Stimulated activated CD4-positive, alpha-beta T cell treated with anti-CD3 and anti-CD28 coated beads, Interleukin-2, amount 100 ng/mL, for 24 hours (primary cell): ENCODE results near the gene MED27.
A peak's percentile ranks its signal among the peaks of the same experiment; 100 is the strongest.

Source experiments
- DNase-seq, 2 donors: peaks; one replicate each; pipeline ENCODE4 v3.0.0-alpha.2; 2020

The MED27 gene

DNA sequence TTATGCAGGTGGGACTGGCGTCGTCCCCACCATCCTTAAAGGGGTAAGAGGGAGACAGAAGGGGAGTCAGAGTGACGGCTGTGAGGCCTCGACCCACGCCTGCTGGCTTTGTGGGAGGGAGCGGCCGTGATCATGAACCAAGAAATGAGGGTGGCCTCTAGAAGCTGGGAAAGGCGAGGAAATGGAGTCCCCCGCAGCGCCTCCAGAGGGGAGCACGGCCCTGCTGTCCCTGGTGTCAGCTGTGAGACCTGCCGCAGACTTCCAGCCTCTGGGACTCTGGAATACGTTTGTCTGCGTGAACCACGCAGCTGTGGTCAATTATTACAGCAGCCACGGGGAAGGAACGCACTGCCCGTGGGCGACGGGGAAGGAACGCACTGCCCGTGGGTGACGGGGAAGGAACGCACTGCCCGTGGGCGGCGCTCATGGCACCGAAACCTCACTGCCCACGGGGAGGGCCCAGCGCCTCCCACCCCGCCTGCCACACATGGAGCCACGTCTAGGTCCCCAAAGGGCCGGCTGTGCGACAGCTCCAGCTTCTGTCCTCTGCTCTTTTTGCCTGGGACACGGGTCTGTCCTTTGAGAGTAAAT, 231.0 kb downstream of the MED27 start:
- DNase-seq = no peak

GRCh38 chr9:131847665-131848354, 231.9 kb downstream of the MED27 start:
- no peak for DNase-seq

DNA sequence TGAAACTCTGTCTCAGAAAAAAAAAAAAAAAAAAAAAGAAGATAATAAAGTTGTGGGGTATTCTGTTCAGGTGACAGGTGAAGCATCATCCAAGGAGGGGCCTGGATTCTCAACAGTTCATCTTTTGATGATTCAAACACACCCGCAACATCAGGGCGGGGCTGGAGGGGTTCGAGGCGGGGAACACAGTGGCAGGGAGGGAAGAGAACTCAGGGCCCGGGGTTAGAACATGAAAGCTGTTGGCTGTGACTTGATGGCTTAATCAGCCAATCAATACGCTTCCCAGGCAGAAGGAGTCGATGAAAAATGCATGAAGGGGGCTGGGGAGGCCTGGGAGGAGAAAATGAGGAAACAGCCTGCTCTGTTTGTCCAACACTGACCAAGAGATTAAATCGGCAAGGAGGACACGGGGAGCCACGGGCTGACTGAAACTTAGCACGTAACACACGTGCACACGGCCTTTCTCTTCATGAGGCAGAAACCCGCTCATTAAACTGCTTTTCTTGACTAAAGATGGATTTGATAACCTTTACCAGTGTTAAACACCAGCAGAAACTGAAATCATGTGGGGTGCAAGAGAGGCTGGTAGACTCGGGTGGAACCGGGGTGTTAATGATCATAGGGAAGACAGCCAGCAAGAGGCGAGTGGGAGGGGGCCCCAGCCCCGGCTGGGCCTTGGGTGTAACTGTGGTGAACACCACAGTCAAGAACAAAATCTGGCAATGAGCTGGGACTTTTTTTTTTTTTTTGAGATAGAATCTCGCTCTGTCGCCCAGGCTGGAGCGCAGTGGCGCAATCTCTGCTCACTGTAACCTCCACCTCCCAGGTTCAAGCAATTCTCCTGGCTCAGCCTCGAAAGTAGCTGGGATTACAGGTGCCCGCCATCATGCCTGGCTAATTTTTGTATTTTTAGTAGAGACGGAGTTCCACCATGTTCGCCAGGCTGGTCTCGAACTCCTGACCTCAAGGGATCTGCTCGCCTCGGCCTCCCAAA, 234.1 kb downstream of the MED27 start:
- DNase-seq = peak in 1 of 2 donors; percentile 17

- no peak for DNase-seq
Observed at GRCh38 chr9:131844745-131845118, 234.9 kb downstream of the MED27 start.

DNA sequence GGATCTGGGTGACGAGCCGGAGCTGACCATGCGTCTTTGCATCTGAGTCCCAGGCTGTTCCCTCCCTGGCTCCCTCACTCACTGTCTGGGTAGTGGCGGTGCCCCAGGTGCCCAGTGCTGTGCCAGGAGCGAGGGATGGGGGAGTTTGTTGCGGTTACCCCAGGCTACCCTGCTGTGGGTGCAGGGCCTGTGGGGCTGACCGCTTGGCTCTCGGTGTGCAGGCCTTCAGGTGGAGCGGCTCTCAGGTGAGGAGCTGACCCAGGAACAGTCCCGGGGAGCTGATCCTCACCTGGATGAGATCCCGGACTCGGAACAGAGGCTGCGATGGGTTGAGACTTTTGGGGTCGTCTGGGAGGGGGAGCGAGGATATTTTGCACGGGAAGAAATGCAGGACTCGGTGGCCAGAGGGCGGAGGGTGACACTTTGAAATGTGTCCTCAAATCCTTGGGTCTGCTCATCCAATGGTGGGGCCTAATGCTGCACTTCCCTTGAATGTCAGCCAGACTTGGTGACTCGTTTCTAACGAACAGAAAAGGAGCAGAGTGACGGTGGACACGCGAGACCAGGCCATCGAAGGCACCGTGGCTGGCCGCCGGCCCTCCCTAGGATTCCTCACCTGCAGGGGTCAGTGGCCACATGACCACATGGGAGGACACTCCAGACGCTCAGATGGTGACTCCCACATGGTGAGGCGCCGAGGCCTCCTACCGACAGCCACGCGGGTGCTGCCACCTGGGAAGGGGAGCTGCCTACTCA, 235.5 kb downstream of the MED27 start:
- DNase-seq = no peak

GRCh38 chr9:131841765-131842318, 237.8 kb downstream of the MED27 start:
- DNase-seq = no peak

- DNase-seq = no peak
Observed at GRCh38 chr9:131840751-131841702, 238.6 kb downstream of the MED27 start.

- DNase-seq = no peak
Observed at GRCh38 chr9:131840220-131840619, 239.4 kb downstream of the MED27 start.

- DNase-seq = peak; percentile 46 to 56
Observed at GRCh38 chr9:131839281-131840084, 240.2 kb downstream of the MED27 start.

- DNase-seq = no peak
Observed at GRCh38 chr9:131838530-131839280, 241.0 kb downstream of the MED27 start.

DNA sequence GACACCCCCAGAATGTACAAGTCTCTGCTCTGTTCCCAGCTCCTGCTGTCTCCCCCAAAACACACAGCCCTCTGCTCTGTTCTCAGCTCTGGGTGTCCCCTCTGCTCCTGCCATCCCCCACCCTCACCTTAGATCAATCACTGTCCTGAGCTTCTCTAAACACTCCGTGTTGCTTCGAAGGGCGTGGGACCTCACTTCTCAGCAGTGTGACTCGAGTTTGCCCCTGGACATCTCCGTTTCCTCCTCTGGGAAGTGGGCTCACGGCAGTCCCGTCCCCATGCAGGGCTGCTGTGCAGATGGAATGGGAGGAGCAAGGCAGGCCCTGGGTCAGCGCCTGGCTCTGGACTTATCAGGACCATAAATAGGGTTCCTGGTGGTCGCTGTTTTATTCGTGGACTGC, 241.8 kb downstream of the MED27 start:
- no peak for DNase-seq

GRCh38 chr9:131837316-131837715, 242.4 kb downstream of the MED27 start:
- peak in 1 of 2 donors; percentile 15 for DNase-seq

DNA sequence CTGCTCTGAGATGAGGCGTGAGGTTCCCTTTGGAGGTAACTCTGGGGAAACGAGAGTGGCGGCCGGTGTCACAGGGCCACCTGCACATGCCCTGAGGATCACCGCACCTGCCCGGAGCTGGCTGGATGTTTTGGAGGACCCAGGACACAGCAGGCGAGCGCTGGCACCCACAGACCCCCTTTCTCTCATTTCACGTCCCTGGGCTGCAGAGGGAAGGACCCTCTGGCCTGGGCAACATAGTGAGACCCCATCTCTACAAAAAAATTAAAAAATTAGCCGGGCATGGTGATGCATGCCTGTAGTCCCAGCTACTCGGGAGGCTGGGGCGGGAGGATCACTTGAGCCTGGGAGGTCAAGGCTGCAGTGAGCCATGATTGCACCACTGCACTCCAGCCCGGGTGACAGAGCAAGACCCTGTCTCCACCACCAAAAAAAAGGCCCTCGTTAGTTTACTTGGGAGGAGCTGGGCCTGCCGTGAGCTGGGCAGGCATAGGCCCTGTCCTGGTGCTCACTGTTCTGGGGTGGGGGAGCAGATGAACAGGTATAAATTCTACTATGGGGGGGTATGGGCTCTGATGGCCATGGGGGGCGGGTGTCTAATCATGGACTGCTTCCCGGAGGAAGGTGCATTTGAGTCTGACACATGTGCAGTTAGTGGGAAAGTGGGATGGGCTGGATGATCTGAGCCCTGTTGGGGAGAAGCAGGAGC, 242.9 kb downstream of the MED27 start:
- no peak for DNase-seq

GRCh38 chr9:131836021-131836420, 243.6 kb downstream of the MED27 start:
- DNase-seq = no peak

GRCh38 chr9:131835151-131835910, 244.3 kb downstream of the MED27 start:
- DNase-seq = no peak

GRCh38 chr9:131834721-131835120, 244.9 kb downstream of the MED27 start:
- no peak for DNase-seq

GRCh38 chr9:131833906-131834305, 245.8 kb downstream of the MED27 start:
- no peak for DNase-seq

GRCh38 chr9:131833083-131833482, 246.6 kb downstream of the MED27 start:
- no peak for DNase-seq
